ENCODE data around the gene RIMBP3C.
"Not testable (repeated sequence)": the region's sequence is repeated elsewhere in the genome, so short reads cannot be mapped to it uniquely, and the experiment has no call there.

The RIMBP3C gene
- 0 to 0.54 (median 0) reads per million in 4 donors for total RNA-seq

GRCh38 chr22:21551361-21551760 is at the start of gene RIMBP3C:
TSS of gene RIMBP3C (minus strand) at chr22:21551461. CDS start at chr22:21550976, 485 bp downstream.
- not testable (repeated sequence) for DNase-seq

- DNase-seq: no peak
Observed at GRCh38 chr22:21599053-21599893, 48.0 kb upstream of the RIMBP3C start.

- no peak for DNase-seq
Observed at GRCh38 chr22:21598302-21598701, 47.0 kb upstream of the RIMBP3C start.

- DNase-seq: not testable (repeated sequence)
Observed at GRCh38 chr22:21596356-21597135, 45.3 kb upstream of the RIMBP3C start.

GRCh38 chr22:21594865-21595452 is 43.7 kb upstream of the RIMBP3C start:
- DNase-seq: no peak

- DNase-seq: no peak
Observed at GRCh38 chr22:21593406-21594232, 42.4 kb upstream of the RIMBP3C start.

- DNase-seq: no peak
Observed at GRCh38 chr22:21592422-21592821, 41.2 kb upstream of the RIMBP3C start.

- DNase-seq: no peak
Observed at GRCh38 chr22:21591695-21592094, 40.4 kb upstream of the RIMBP3C start.

- DNase-seq: no peak
Observed at GRCh38 chr22:21590809-21591641, 39.8 kb upstream of the RIMBP3C start.

GRCh38 chr22:21589396-21589795 is 38.1 kb upstream of the RIMBP3C start:
- DNase-seq: no peak

GRCh38 chr22:21587803-21588611 is 36.7 kb upstream of the RIMBP3C start:
- DNase-seq: peak in 1 of 5 donors; percentile 77

- no peak for DNase-seq
Observed at GRCh38 chr22:21585389-21585788, 34.1 kb upstream of the RIMBP3C start.

- DNase-seq: no peak
Observed at GRCh38 chr22:21582801-21583740, 31.8 kb upstream of the RIMBP3C start.

- not testable (repeated sequence) for DNase-seq
Observed at GRCh38 chr22:21581009-21581713, 29.9 kb upstream of the RIMBP3C start.

- DNase-seq: not testable (repeated sequence)
Observed at GRCh38 chr22:21580623-21581007, 29.4 kb upstream of the RIMBP3C start.

- no peak for DNase-seq
Observed at GRCh38 chr22:21579474-21579851, 28.2 kb upstream of the RIMBP3C start.

- no peak for DNase-seq
Observed at GRCh38 chr22:21573750-21574494, 22.7 kb upstream of the RIMBP3C start.

- DNase-seq: no peak
Observed at GRCh38 chr22:21573293-21573734, 22.1 kb upstream of the RIMBP3C start.
